Lower leg skin (tissue), 3 donors: ENCODE measurements around the gene ZNF236.

Experiments used
- POLR2A ChIP-seq, 2 donors: fragments of 450-650 bp; IDR thresholded peaks; one replicate each; pipeline ENCODE4 v1.6.1; 2016 to 2017; ENCODE audit warnings: antibody characterized with exemption in 2 of 2, mild to moderate bottlenecking in 1 of 2, moderate library complexity in 1 of 2
- TF ChIP-seq, protein P1 (sequence below), 3 donors: fragments of 450-650 bp; IDR thresholded peaks; one replicate each; pipeline ENCODE4 v1.5.1; 2016; ENCODE audit warnings: antibody characterized with exemption in 3 of 3, mild to moderate bottlenecking in 3 of 3, moderate library complexity in 2 of 3

DNA sequence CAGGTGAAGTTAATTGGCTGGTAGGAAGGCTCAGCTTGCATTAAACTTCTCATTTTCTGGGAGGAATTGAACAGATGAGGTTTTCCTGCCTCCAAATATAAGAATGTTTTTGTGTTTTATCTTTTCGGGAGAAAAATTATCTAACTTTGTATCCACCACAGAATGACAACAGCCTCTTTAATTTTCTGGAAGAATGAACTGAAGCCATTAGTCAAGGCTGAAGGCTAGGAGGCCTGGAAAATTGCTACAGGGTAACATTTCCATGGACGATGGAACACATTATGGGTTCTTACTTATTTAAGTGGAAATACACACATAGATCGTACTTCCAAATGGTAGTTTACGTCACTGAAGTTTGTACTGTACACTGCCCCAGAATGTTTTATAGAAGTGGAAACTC is 28.0 kb upstream of the ZNF236 start:
- no peak for TF ChIP-seq POLR2A (IDR thresholded peaks at IDR 0.05)
- TF ChIP-seq, protein P1, sequence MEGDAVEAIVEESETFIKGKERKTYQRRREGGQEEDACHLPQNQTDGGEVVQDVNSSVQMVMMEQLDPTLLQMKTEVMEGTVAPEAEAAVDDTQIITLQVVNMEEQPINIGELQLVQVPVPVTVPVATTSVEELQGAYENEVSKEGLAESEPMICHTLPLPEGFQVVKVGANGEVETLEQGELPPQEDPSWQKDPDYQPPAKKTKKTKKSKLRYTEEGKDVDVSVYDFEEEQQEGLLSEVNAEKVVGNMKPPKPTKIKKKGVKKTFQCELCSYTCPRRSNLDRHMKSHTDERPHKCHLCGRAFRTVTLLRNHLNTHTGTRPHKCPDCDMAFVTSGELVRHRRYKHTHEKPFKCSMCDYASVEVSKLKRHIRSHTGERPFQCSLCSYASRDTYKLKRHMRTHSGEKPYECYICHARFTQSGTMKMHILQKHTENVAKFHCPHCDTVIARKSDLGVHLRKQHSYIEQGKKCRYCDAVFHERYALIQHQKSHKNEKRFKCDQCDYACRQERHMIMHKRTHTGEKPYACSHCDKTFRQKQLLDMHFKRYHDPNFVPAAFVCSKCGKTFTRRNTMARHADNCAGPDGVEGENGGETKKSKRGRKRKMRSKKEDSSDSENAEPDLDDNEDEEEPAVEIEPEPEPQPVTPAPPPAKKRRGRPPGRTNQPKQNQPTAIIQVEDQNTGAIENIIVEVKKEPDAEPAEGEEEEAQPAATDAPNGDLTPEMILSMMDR (IDR thresholded peaks at IDR 0.05): no peak
